Gastroesophageal sphincter (tissue), 4 donors: Measurements from ENCODE around the gene SLC2A13. TPM values are rescaled to one million over a fixed set of nuclear protein-coding genes. Genes with fewer than 3 reads are reported as not detected.

Experiments used
- ATAC-seq: fragments of 150-250 bp; one replicate; pipeline ENCODE4 v1.9.1; 2016; ENCODE audit warnings: mild to moderate bottlenecking, moderate library complexity
- H3K27ac ChIP-seq, 4 donors: fragments of 200-600 bp; sonication (generic) in 3 of 4; 1 replicate in 3 of 4; 2 replicates in 1 of 4; pipeline ENCODE4 v1.5.1; 2016 to 2019
- H3K27me3 ChIP-seq: fragments of 200-600 bp; sonication (generic); one replicate; pipeline ENCODE4 v1.5.1; 2019
- H3K36me3 ChIP-seq, 2 donors: fragments of 200-600 bp; sonication (generic); one replicate each; pipeline ENCODE4 v1.5.1; 2019; ENCODE audit warnings: control low read depth in 1 of 2
- H3K4me1 ChIP-seq, 3 donors: fragments of 200-600 bp; sonication (generic); 1 replicate in 2 of 3; 2 replicates in 1 of 3; pipeline ENCODE4 v1.5.1; 2016 to 2019; ENCODE audit warnings: control low read depth in 2 of 3
- H3K4me3 ChIP-seq, 2 donors: fragments of 200-600 bp; sonication (generic); one replicate each; pipeline ENCODE4 v1.5.1; 2019; ENCODE audit warnings: mild to moderate bottlenecking in 1 of 2, moderate library complexity in 1 of 2
- H3K9me3 ChIP-seq, 3 donors: fragments of 200-600 bp; sonication (generic); one replicate each; pipeline ENCODE4 v1.5.1; 2017 to 2019; ENCODE audit warnings: control low read depth in 2 of 3
- EP300 ChIP-seq: sonication (generic); formaldehyde crosslinking; IDR thresholded peaks from one replicate; pipeline ENCODE4 v1.6.1; 2017; ENCODE audit warnings: antibody characterized with exemption, mild to moderate bottlenecking
- POLR2A ChIP-seq, 2 donors: fragments of 450-650 bp; IDR thresholded peaks; one replicate each; pipeline ENCODE4 v1.6.1; 2017; ENCODE audit warnings: antibody characterized with exemption in 2 of 2, mild to moderate bottlenecking in 2 of 2, moderate library complexity in 1 of 2
- POLR2AphosphoS5 ChIP-seq: sonication (generic); formaldehyde crosslinking; IDR thresholded peaks from one replicate; pipeline ENCODE4 v1.6.1; 2017; ENCODE audit warnings: antibody characterized with exemption
- WGBS, 2 donors: methylation state at CpG; one replicate each; pipeline ENCODE4 v1.1.5; 2018; ENCODE audit warnings: low coverage in 1 of 2; 5-methylcytosine and 5-hydroxymethylcytosine counted together
- total RNA-seq, 4 donors: library from RNA; depleted of rRNA; stranded (reverse); fragments of >200 nt; gene quantifications; one replicate each; pipeline ENCODE4 v1.1.0, GENCODE V29; 2016
- TF ChIP-seq, protein P1 (sequence below), 4 experiments: fragments of 200-600 bp in 2 of 4; fragments of 450-650 bp in 2 of 4; sonication (generic) in 1 of 4; IDR thresholded peaks; one replicate each; pipeline ENCODE4 v1.5.1; 2017 to 2019; ENCODE audit warnings: antibody characterized with exemption in 4 of 4, mild to moderate bottlenecking in 2 of 4, moderate library complexity in 2 of 4

The SLC2A13 gene
- total RNA-seq, 4 donors from 2014 or later = 20.4 to 38.3 (median 22.3) TPM

DNA sequence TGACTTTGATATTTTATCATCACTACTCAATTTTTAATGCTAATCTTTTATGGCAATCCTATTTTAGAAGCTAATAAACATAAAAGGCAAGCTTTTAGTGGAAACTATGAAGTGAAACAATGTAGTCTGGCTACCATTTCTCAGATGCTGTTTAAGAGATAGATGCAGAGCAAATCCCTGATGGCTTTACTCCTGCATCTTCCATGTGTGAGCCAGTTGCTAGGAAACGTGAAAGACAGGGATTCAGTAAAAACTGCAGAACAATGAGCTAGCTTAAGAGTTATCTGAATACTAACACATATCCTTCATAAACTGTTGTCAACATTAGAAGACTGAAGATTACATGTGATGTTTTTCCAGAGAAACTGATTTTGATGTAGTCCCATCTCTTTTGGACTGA is 112.6 kb downstream of the SLC2A13 start:
- H3K9me3 ChIP-seq = peaks cover 0 to 4% (median 0%) of the 10 kb centered on the region in 3 donors
- TF ChIP-seq, protein P1, sequence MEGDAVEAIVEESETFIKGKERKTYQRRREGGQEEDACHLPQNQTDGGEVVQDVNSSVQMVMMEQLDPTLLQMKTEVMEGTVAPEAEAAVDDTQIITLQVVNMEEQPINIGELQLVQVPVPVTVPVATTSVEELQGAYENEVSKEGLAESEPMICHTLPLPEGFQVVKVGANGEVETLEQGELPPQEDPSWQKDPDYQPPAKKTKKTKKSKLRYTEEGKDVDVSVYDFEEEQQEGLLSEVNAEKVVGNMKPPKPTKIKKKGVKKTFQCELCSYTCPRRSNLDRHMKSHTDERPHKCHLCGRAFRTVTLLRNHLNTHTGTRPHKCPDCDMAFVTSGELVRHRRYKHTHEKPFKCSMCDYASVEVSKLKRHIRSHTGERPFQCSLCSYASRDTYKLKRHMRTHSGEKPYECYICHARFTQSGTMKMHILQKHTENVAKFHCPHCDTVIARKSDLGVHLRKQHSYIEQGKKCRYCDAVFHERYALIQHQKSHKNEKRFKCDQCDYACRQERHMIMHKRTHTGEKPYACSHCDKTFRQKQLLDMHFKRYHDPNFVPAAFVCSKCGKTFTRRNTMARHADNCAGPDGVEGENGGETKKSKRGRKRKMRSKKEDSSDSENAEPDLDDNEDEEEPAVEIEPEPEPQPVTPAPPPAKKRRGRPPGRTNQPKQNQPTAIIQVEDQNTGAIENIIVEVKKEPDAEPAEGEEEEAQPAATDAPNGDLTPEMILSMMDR (IDR thresholded peaks at IDR 0.05) = no peak
- H3K4me3 ChIP-seq = no peak overlapping the region
- H3K4me1 ChIP-seq = peaks cover 0 to 7% (median 0%) of the 10 kb centered on the region in 3 donors
- H3K27me3 ChIP-seq = no peaks in the 10 kb centered on the region
- H3K36me3 ChIP-seq = peaks cover 0 to 3% of the 10 kb centered on the region in 2 donors
- H3K27ac ChIP-seq = no peak overlapping the region
- no peak for ATAC-seq
- 44 to 72% methylated on average over 1 of the region's 1 CpG for WGBS, 2 donors

DNA sequence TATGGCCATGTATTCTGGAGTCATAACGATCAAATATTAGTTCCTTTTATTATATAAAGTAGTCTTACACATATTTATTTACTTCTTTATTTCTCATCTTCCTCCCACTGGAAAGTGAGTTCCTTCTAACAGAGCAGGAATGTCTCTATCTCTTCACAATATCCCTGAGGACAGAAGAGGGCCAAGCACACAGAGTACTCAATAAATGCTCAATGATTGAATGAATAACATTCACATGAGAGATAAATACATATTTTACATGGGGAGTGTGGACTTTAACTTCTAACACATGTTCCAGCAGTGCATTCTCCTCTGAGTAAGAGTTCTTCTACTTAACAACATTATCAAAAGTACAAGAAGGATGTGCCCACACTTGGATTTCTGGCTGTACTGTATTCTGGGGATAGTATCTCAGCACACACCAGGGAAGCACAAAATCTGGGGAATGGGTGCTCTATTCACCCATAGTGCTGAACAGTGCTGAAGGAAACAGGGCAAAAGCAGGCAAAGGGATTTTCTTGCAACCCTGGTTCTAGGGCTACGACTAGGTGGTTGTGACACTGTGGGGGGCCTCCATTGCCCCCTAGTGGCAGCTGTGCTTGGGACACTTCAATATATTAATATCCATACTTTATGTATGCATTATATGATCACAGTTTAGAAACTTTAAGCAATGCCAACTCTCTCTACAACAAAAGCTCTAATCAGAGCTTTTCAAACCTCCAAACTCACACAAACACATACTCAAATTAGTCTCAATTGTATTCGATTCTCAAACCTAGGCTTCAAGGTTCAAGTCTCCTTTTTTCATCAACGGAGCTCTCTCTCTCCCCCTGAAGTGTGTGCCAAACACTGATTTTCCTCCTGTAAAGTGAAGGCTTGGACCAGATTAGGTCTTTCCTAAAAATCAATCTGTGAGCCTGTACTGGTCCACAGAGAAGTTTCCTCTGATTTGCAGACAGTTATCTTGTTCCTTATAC is 115.5 kb downstream of the SLC2A13 start:
- no peak for TF ChIP-seq POLR2A (IDR thresholded peaks at IDR 0.05)
- TF ChIP-seq, protein P1 (IDR thresholded peaks at IDR 0.05) = peak; percentile 59 to 80 (median 70)
- Histone ChIP-seq H3K27me3 (no peaks in the 10 kb centered on the region), H3K36me3 (no peaks in the 10 kb centered on the region), H3K4me1 (peaks cover 0 to 7% (median 0%) of the 10 kb centered on the region in 3 donors), H3K27ac (no peak overlapping the region), H3K9me3 (no peaks in the 10 kb centered on the region), H3K4me3 (no peak overlapping the region)
- WGBS, 2 donors = 41 to 93% methylated on average over 3 to 4 of the region's 4 CpGs
- ATAC-seq = peak; percentile 68

DNA sequence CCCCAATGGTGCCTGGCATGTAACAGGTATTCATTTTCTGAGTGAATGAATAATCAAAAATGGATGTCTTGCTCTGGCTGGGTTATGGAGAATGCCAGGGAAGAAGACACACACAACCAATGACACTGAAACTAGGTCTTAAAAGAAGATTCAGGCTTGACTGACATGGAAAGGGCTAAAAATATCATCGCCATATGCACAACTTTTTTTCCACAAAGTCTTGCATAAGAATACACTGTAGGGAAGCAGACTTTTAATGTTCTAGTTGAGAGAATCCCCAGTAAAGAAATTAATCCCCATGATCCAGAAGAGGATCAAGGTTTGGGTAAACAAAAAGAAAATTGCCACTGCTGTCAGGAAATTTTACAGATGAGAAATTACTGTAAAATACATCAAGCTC is 116.4 kb downstream of the SLC2A13 start:
- 71% methylated on average over 1 of the region's 1 CpG; no CpG with 5 or more reads in 1 of the 2 donors for WGBS, 2 donors
- Histone ChIP-seq H3K4me3 (no peak overlapping the region), H3K27me3 (no peaks in the 10 kb centered on the region), H3K4me1 (peaks cover 0 to 7% (median 0%) of the 10 kb centered on the region in 3 donors), H3K9me3 (no peaks in the 10 kb centered on the region), H3K27ac (no peak overlapping the region), H3K36me3 (no peaks in the 10 kb centered on the region)
- TF ChIP-seq POLR2AphosphoS5 (no peak), EP300 (no peak)
- ATAC-seq = no peak

DNA sequence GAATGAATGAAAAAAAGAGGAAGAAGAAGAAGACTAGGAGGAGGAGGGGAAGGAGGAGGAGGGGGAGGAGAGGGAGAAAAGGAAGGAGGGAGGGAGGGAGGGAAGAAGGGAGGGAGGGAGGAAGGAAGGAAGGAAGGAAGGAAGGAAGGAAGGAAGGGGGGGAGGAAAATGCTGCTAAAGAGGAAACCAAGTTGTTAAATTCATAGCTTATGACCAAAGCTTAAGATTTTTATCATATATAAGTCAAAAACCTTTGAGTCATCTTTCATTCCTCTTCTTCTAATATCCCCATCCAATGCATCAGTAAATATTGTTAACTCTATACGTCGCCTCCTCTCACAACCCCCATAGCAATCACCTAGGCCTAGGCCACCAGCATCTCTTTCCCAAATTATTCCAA is 117.3 kb downstream of the SLC2A13 start:
- Histone ChIP-seq H3K4me3 (no peak overlapping the region), H3K36me3 (no peaks in the 10 kb centered on the region), H3K4me1 (peaks cover 0 to 7% (median 0%) of the 10 kb centered on the region in 3 donors), H3K27me3 (no peaks in the 10 kb centered on the region), H3K27ac (no peak overlapping the region), H3K9me3 (no peaks in the 10 kb centered on the region)
- ATAC-seq = no peak
- no peak for TF ChIP-seq POLR2A (IDR thresholded peaks at IDR 0.05)
- TF ChIP-seq POLR2AphosphoS5 = no peak
- TF ChIP-seq EP300 = no peak
- TF ChIP-seq, protein P1 (IDR thresholded peaks at IDR 0.05) = no peak
- 96 to 100% methylated on average over 2 of the region's 2 CpGs for WGBS, 2 donors

DNA sequence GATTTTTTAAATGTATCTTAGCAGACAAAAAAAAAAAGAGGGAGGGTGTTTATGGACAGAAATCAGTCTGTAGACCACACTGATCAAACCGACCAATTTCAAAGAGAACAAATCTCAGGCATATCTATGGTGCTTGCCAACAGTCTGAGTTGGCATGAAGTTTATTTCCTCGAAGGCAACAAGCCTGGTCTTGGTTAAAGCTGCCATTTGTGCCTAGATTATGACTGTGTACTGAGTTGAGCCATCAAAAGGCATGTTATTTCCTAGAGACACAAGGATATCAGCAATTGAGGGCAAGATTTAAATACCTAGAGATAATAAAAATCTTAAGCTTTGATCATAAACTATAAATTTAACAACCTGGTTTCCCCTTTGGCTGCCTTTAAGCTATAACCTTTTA is 119.2 kb downstream of the SLC2A13 start:
- no peak for ATAC-seq
- 65 to 92% methylated on average over 2 of the region's 2 CpGs for WGBS, 2 donors
- Histone ChIP-seq H3K9me3 (no peaks in the 10 kb centered on the region), H3K27me3 (no peaks in the 10 kb centered on the region), H3K4me3 (no peak overlapping the region), H3K4me1 (peaks cover 0 to 7% (median 0%) of the 10 kb centered on the region in 3 donors), H3K27ac (no peak overlapping the region), H3K36me3 (no peaks in the 10 kb centered on the region)
- TF ChIP-seq, protein P1 (IDR thresholded peaks at IDR 0.05) = no peak
- no peak for TF ChIP-seq EP300
